Liver (tissue), 3 donors: ENCODE measurements around the gene GFRA4.

Experiments
- ATF3 ChIP-seq: IDR thresholded peaks from 2 replicates; pipeline ENCODE4 v1.6.1; 2016; ENCODE audit warnings: antibody characterized with exemption
- EGR1 ChIP-seq, 2 donors: IDR thresholded peaks; 2 replicates each; pipeline ENCODE4 v1.6.1; 2016 to 2018; ENCODE audit warnings: antibody characterized with exemption in 2 of 2, low read depth in 2 of 2
- FOXA2 ChIP-seq: IDR thresholded peaks from 2 replicates; pipeline ENCODE4 v1.6.1; 2016; ENCODE audit warnings: antibody characterized with exemption
- RAD21 ChIP-seq, 2 donors: IDR thresholded peaks; 2 replicates each; pipeline ENCODE4 v1.6.1; 2016; ENCODE audit warnings: antibody characterized with exemption in 2 of 2, mild to moderate bottlenecking in 2 of 2
- TAF1 ChIP-seq: conservative IDR thresholded peaks from 2 replicates; pipeline ENCODE4 v1.6.1; 2016; ENCODE audit warnings: antibody characterized with exemption, mild to moderate bottlenecking
- TF ChIP-seq, protein P1 (sequence below): IDR thresholded peaks from 2 replicates; pipeline ENCODE4 v1.6.1; 2016; ENCODE audit warnings: antibody characterized with exemption, mild to moderate bottlenecking
- TF ChIP-seq, protein P2 (sequence below): fragments of 150-350 bp; IDR thresholded peaks from 2 replicates; pipeline ENCODE4 v1.5.1; 2017; ENCODE audit warnings: improper control_type of control experiment, low read depth, low read length; ENCODE audit not compliant: missing input control
- TF ChIP-seq, protein P3 (sequence below): IDR thresholded peaks from 2 replicates; pipeline ENCODE4 v1.6.1; 2016; ENCODE audit warnings: antibody characterized with exemption
- TF ChIP-seq, protein P4 (sequence below): IDR thresholded peaks from 2 replicates; pipeline ENCODE4 v1.6.1; 2016; ENCODE audit warnings: antibody characterized with exemption
- donor health status: healthy.
- donor health status: healthy.

DNA sequence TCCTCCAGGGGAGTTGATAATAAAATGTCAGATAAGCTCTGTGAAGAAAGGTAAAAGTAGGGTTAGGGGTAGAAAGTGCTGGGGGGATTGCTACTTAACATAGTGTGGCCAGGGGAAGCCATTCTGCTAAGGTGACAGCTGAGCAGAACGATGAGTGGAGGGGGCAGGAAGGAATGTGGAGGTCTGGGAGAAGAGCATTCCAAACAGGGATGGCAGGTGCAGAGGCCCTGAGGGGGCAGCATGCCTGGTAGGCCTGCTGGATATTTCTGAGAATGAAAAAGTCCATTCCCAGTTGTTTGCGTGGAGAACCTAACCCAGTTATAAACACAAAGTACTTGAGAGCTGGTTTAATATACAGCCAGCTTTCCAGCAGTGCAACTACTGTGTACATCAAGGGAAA, 9.3 kb downstream of the GFRA4 start:
- TF ChIP-seq, protein P1, sequence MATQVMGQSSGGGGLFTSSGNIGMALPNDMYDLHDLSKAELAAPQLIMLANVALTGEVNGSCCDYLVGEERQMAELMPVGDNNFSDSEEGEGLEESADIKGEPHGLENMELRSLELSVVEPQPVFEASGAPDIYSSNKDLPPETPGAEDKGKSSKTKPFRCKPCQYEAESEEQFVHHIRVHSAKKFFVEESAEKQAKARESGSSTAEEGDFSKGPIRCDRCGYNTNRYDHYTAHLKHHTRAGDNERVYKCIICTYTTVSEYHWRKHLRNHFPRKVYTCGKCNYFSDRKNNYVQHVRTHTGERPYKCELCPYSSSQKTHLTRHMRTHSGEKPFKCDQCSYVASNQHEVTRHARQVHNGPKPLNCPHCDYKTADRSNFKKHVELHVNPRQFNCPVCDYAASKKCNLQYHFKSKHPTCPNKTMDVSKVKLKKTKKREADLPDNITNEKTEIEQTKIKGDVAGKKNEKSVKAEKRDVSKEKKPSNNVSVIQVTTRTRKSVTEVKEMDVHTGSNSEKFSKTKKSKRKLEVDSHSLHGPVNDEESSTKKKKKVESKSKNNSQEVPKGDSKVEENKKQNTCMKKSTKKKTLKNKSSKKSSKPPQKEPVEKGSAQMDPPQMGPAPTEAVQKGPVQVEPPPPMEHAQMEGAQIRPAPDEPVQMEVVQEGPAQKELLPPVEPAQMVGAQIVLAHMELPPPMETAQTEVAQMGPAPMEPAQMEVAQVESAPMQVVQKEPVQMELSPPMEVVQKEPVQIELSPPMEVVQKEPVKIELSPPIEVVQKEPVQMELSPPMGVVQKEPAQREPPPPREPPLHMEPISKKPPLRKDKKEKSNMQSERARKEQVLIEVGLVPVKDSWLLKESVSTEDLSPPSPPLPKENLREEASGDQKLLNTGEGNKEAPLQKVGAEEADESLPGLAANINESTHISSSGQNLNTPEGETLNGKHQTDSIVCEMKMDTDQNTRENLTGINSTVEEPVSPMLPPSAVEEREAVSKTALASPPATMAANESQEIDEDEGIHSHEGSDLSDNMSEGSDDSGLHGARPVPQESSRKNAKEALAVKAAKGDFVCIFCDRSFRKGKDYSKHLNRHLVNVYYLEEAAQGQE = no peak
- TF ChIP-seq, protein P2, sequence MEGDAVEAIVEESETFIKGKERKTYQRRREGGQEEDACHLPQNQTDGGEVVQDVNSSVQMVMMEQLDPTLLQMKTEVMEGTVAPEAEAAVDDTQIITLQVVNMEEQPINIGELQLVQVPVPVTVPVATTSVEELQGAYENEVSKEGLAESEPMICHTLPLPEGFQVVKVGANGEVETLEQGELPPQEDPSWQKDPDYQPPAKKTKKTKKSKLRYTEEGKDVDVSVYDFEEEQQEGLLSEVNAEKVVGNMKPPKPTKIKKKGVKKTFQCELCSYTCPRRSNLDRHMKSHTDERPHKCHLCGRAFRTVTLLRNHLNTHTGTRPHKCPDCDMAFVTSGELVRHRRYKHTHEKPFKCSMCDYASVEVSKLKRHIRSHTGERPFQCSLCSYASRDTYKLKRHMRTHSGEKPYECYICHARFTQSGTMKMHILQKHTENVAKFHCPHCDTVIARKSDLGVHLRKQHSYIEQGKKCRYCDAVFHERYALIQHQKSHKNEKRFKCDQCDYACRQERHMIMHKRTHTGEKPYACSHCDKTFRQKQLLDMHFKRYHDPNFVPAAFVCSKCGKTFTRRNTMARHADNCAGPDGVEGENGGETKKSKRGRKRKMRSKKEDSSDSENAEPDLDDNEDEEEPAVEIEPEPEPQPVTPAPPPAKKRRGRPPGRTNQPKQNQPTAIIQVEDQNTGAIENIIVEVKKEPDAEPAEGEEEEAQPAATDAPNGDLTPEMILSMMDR = no peak
- TF ChIP-seq, protein P3, sequence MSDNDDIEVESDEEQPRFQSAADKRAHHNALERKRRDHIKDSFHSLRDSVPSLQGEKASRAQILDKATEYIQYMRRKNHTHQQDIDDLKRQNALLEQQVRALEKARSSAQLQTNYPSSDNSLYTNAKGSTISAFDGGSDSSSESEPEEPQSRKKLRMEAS = no peak
- TF ChIP-seq EGR1 (IDR thresholded peaks at IDR 0.05; ENCODE audit: low read depth in 2 of 2) (no peak), ATF3 (no peak), FOXA2 (no peak), TAF1 (no peak), RAD21 (IDR thresholded peaks at IDR 0.05) (no peak)
- TF ChIP-seq, protein P4, sequence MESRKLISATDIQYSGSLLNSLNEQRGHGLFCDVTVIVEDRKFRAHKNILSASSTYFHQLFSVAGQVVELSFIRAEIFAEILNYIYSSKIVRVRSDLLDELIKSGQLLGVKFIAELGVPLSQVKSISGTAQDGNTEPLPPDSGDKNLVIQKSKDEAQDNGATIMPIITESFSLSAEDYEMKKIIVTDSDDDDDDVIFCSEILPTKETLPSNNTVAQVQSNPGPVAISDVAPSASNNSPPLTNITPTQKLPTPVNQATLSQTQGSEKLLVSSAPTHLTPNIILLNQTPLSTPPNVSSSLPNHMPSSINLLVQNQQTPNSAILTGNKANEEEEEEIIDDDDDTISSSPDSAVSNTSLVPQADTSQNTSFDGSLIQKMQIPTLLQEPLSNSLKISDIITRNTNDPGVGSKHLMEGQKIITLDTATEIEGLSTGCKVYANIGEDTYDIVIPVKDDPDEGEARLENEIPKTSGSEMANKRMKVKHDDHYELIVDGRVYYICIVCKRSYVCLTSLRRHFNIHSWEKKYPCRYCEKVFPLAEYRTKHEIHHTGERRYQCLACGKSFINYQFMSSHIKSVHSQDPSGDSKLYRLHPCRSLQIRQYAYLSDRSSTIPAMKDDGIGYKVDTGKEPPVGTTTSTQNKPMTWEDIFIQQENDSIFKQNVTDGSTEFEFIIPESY = no peak
